Stimulated activated naive CD8-positive, alpha-beta T cell treated with anti-CD3 and anti-CD28 coated beads, Interleukin-15, amount 100 ng/mL, for 72 hours (primary cell): ENCODE results near the gene CFAP161.

Source experiments
- ATAC-seq: fragments of 150-1000 bp; cut with Tn5 transposase; 2 replicates; pipeline ENCODE4 v1.10.0; 2021; ENCODE audit warnings: mild to moderate bottlenecking, moderate library complexity
- DNase-seq, 2 donors: peaks; one replicate each; pipeline ENCODE4 v3.0.0; 2021 to 2022
- H3K27ac Mint-ChIP-seq, 2 donors: one replicate each; pipeline ENCODE4 v1.8.0; 2022; ENCODE audit warnings: mild to moderate bottlenecking in 2 of 2, mixed read lengths in 2 of 2, moderate library complexity in 2 of 2
- H3K27me3 Mint-ChIP-seq: one replicate; pipeline ENCODE4 v1.8.0; 2022; ENCODE audit warnings: mixed read lengths
- H3K4me1 Mint-ChIP-seq: one replicate; pipeline ENCODE4 v1.8.0; 2022; ENCODE audit warnings: mild to moderate bottlenecking, mixed read lengths
- H3K4me3 Mint-ChIP-seq, 2 donors: one replicate each; pipeline ENCODE4 v1.8.0; 2022; ENCODE audit warnings: mild to moderate bottlenecking in 2 of 2, mixed read lengths in 2 of 2, moderate library complexity in 1 of 2
- H3K9me3 Mint-ChIP-seq, 2 donors: one replicate each; pipeline ENCODE4 v1.8.0; 2022; ENCODE audit warnings: mixed read lengths in 2 of 2

The CFAP161 gene

DNA sequence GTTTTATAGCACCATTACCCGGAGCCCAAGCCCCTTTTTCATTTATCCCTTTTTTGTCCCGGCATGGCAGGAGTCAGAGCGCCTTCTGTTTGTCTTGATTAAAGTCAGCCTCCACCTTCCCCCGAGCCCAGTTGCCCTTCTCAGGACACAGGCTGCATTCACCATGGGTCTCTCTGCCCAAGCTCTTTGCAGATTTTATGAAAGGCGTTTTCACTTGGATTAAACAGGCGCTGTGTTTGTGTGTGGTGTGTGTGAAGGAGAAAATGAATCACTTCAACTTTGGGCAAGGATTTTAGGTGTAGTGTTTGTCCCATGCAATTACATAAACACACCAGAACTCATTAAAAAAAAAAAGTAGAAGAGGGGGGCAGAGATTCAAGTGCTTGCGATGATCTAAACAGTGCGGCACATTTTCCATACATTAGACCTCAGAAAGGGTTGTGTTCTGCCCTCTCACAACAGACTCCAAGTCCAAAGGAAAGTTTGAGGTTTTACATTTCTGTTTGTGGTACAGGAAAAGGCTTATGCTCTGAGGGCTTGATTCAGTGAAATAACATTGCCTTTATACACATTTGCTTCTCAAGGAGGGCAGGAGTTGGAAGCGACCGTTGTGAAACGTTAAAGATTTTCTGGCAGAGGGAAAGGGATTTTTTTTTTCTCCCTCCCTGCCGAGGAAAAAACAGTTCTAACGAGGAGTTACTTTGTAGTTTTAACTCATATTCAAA lies 48.1 kb downstream of the CFAP161 start:
- H3K4me3 Mint-ChIP-seq, result no peak overlapping the region
- ATAC-seq (no peak), DNase-seq (no peak)
- H3K4me1 Mint-ChIP-seq, result peaks cover 18% of the 10 kb centered on the region
- H3K27me3 Mint-ChIP-seq, result peaks cover 44% of the 10 kb centered on the region
- H3K27ac Mint-ChIP-seq, result no peak overlapping the region
- H3K9me3 Mint-ChIP-seq, result no peaks in the 10 kb centered on the region

DNA sequence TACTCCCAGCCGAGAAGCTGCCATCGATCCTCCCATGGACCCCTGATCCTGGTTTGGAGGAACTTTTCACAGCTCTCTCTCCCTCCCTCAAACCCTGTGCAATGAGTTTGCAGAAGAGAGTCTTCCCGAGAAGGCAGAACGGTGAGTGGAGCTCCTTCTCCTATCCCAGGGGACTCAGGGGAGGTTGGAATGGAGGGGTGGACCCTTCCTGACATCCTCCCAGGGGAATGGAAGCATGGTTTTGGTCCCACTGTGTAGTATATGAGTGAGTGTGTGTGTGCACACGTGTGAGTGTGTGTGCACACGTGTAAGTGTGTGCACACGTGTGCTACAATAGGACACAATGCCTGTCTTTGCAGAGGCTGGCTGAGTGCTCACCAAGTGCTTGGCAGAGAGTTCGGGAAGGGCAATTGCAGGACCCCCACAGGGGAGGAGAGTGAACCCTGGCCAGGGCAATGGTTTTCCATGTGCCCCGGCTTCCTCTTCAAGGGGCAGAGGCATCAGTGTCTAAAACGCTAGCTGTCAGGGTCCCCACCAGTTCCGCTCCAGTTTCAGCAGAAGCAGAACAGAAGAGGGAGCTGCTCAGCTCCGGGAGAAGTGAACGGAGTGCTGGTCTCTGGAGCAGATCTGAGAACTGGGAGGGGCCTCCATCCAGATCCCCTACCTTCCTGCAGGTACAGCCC lies 48.8 kb downstream of the CFAP161 start:
- no peak for DNase-seq
- ATAC-seq, result no peak
- H3K4me3 Mint-ChIP-seq, result no peak overlapping the region
- H3K27me3 Mint-ChIP-seq, result peaks cover 50% of the 10 kb centered on the region
- no peak overlapping the region for H3K27ac Mint-ChIP-seq
- no peaks in the 10 kb centered on the region for H3K9me3 Mint-ChIP-seq
- peaks cover 18% of the 10 kb centered on the region for H3K4me1 Mint-ChIP-seq

DNA sequence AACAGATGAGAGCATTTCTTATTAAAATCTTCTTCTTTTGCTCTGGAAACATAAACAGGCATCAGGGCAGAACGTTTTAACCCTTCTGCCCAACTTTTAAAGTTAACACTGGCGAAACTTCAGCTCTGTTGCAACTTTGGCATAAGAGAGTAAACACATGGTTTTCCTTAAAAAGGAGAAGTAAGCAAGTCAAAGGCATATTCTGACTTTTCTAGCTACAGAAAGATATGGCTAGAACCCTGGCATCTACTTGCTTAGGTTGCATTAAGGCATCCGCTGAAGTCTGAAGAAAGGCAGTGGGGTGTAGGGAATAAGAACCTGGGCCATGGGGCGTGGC lies 49.3 kb downstream of the CFAP161 start:
- Mint-ChIP-seq H3K4me1 (peaks cover 18% of the 10 kb centered on the region), H3K9me3 (no peaks in the 10 kb centered on the region), H3K27me3 (peaks cover 55% of the 10 kb centered on the region), H3K4me3 (no peak overlapping the region), H3K27ac (no peak overlapping the region)
- DNase-seq (no peak), ATAC-seq (no peak)

DNA sequence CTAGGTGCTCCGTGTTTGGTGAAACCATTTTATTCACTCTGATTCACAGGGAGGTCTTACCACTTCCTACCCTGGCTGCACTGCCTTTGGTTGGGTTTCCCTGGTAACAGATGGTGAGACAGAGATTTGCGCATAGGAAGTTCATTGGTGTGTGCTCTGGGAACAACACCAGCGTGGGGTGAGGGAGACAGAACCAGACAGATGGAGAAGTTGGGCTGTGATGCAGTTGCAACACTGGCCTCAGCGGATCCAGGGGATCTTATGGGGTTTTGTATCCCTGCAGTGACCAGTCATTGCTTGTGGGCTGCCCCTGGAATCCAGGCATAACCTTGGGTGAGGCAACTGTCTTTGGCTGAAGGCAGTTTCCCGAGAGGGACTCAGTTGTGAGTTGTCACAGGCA lies 50.1 kb downstream of the CFAP161 start:
- Mint-ChIP-seq H3K4me3 (no peak overlapping the region), H3K27ac (no peak overlapping the region), H3K9me3 (no peaks in the 10 kb centered on the region), H3K4me1 (peaks cover 18% of the 10 kb centered on the region), H3K27me3 (peaks cover 60% of the 10 kb centered on the region)
- DNase-seq, result no peak
- ATAC-seq, result peak; percentile 43

DNA sequence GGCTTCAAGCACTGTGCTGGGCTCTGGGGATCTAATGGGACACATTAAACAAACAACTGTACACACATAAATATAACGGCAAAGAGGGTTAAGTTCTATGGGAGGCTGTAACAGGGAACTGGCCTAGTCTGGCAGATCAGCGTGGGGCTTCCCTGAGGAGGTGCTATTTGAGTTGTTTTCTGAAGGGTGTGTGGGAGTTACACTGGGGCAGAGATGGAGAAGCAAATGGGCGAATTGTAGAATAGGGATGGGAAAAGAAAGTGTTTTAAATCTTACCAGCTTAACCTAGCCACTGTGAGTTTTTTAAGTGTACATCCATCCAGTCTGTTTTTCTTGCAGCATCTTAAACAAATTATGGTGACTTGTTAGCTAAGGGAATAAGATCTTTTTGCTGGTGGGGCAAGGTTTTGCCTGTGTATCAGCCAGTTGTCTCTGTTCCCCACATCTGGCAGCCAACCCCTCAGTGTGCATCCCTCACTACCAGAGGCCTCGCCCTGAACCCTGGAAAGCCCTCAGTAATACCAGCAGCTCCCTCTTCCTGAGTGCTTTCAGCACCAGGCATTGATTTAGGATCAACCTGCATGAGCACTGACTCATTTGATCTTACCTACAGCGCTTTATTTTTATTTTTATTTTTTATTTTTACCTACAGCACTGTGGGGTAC lies 51.7 kb downstream of the CFAP161 start:
- DNase-seq, result no peak
- no peak overlapping the region for H3K27ac Mint-ChIP-seq
- H3K4me1 Mint-ChIP-seq, result peaks cover 18% of the 10 kb centered on the region
- peaks cover 60% of the 10 kb centered on the region for H3K27me3 Mint-ChIP-seq
- no peak for ATAC-seq
- no peaks in the 10 kb centered on the region for H3K9me3 Mint-ChIP-seq
- H3K4me3 Mint-ChIP-seq, result no peak overlapping the region

DNA sequence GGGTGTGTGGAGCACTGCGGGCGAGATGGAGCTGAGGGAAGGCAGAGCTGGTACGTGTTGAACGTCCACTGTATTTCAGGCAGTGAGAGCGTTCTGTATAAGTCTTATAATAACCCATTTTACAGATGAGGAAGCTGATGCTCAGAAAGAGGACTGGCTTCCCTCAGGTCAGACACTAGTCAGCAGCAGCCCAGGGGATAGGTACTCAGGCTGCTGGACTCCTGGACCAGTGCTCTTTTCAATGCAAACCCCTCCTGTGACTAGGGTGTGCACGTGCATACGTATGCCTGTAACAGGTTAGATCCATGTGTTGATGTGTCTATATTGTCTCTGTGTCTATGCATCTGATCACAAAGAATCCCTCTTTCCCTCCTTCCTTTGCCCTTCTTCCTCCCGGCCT lies 54.3 kb downstream of the CFAP161 start:
- Mint-ChIP-seq H3K9me3 (no peaks in the 10 kb centered on the region), H3K27ac (no peak overlapping the region), H3K4me1 (peaks cover 7% of the 10 kb centered on the region), H3K4me3 (no peak overlapping the region), H3K27me3 (peaks cover 35% of the 10 kb centered on the region)
- ATAC-seq (no peak), DNase-seq (no peak)

DNA sequence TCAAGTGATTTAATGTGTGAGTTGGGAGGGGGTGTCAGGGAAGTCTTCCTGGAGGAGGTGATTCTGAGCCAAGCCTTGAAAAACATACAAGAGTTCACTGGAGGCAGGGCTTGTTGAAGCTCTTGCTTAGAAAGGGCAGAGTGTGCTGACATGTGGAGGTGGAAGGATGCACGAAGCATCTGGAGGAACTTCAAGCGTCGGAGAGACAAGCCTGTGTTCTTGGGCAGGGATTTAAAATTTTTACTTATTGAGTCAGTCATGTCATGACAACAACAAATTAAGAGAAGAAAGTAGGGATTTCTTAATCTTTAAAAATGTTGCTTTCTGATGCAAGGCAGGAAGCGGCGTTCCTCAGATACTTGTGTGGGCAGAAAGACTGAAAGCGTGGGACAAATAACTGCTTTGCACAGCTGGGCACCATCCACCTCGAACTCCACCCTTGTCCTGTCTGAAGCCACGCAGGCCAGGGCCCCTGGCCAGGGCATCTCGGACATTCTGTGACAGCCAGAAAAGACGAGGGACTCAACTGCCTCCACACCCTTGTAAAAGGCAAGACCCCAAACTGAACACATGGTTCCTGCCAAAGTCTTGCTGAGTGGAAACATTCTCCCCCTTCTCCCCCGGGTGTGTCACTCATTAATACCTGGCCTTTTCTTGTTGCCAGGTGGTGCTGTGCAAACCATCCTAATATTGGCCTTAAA lies 55.7 kb downstream of the CFAP161 start:
- ATAC-seq, result no peak
- DNase-seq, result no peak
- H3K4me3 Mint-ChIP-seq, result no peak overlapping the region

DNA sequence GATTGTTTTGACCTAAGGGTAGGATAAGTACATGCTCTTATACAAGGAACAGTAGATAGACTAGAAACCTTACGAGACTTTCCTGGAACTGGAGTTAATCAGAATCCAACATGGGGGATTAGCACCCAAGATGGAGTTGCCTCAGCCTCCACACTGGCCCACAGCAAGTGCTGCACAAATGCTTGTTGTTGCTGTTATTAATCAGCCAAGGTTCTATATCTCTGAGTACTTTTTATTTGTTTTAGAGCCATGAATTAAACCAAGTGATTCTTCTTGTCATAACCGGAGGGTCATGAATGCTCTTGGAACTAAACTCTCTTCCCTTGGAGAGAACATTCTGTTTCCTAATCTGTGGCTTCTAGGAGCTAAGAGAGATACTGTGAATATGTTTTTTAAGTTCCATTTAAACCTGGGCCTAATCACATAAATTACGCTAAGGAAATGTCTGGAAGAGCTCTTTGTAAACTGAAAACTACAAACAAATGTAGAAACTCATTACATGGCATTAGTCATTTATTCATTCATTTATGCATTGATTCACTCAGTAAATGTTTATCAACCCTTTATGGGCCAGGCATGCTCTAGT lies 56.9 kb downstream of the CFAP161 start:
- no peaks in the 10 kb centered on the region for H3K4me1 Mint-ChIP-seq
- ATAC-seq, result no peak
- H3K27ac Mint-ChIP-seq, result no peak overlapping the region
- DNase-seq, result no peak
- H3K27me3 Mint-ChIP-seq, result peaks cover 16% of the 10 kb centered on the region
- H3K9me3 Mint-ChIP-seq, result no peaks in the 10 kb centered on the region
- H3K4me3 Mint-ChIP-seq, result no peak overlapping the region

More for the DNA sequence above, 55.7 kb downstream of the CFAP161 start:
- H3K27me3 Mint-ChIP-seq, result peaks cover 24% of the 10 kb centered on the region
- H3K4me1 Mint-ChIP-seq, result no peaks in the 10 kb centered on the region
- peak overlapping the region in 1 of 2 donors; percentile 91 for H3K27ac Mint-ChIP-seq
- no peaks in the 10 kb centered on the region for H3K9me3 Mint-ChIP-seq

DNA sequence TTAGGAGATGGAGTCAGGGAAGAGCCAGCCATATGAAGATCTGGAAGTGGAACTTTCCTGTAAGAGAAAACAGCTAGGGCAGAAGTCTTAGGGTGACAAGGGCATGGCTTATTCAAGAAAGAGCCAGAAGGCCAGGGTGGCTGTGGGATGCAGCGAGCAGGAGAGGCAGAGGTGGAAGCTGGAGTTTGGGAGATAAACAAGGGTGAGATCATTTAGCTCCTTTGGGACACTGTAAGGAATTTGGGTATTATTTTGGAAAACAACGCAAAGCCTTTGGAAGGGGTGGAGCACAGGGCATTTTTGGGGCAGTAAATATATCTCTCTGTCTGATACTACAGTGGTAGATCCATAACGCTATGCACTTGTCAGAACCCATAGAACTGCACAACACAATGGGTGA lies 57.6 kb downstream of the CFAP161 start:
- no peaks in the 10 kb centered on the region for H3K4me1 Mint-ChIP-seq
- ATAC-seq (no peak), DNase-seq (no peak)
- no peaks in the 10 kb centered on the region for H3K9me3 Mint-ChIP-seq
- peaks cover 19% of the 10 kb centered on the region for H3K27me3 Mint-ChIP-seq
- no peak overlapping the region for H3K27ac Mint-ChIP-seq
- no peak overlapping the region for H3K4me3 Mint-ChIP-seq

DNA sequence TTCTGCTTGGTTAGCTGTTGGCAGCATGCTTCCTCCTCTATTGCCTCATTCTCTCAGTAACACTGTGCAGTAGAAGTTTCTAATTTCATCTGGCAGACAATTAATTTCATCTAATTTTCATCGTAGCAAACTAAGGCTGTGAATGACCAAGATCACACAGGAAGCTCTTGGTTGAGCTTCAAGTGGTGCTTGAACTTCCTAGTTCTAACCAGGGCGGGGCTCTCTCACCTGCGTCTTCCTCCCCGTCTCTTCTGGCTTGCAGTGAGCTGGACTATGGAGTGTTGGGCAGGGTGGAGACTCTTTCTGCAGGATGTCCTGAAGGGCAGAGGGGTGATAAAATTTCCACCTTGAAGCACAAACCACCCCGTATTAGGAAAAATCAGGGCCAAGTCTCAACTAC lies 60.7 kb downstream of the CFAP161 start:
- DNase-seq (no peak), ATAC-seq (no peak)
- Mint-ChIP-seq H3K4me3 (no peak overlapping the region), H3K9me3 (no peaks in the 10 kb centered on the region), H3K27me3 (peaks cover 9% of the 10 kb centered on the region), H3K4me1 (no peaks in the 10 kb centered on the region), H3K27ac (no peak overlapping the region)

DNA sequence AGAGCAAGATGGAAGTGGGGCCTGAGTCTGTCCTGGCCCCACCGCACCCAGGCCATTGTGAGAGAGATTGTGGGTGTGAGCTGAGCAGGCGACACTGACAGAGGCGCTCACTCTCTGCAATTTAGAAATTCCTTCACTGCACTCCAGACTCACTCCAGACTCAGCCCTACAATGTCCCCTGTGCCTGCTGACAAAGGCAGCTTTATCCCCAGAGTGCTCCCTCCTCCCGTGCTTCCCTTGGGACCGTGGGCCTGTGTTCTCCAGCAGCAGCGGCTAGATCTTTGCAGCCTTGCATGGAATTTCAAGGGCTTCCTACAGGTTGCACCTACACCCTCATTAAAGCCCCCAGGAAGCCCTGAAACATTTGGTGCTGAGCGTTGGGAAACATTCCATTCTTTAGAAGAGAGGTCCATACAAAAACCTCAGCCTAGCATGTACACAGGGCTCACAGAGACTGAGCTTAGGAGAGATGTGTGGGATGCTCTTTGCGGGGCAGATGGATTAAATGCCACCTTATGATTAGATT lies 61.3 kb downstream of the CFAP161 start:
- Mint-ChIP-seq H3K9me3 (no peaks in the 10 kb centered on the region), H3K27ac (no peak overlapping the region), H3K4me1 (no peaks in the 10 kb centered on the region), H3K27me3 (peaks cover 9% of the 10 kb centered on the region), H3K4me3 (no peak overlapping the region)
- no peak for ATAC-seq
- no peak for DNase-seq

DNA sequence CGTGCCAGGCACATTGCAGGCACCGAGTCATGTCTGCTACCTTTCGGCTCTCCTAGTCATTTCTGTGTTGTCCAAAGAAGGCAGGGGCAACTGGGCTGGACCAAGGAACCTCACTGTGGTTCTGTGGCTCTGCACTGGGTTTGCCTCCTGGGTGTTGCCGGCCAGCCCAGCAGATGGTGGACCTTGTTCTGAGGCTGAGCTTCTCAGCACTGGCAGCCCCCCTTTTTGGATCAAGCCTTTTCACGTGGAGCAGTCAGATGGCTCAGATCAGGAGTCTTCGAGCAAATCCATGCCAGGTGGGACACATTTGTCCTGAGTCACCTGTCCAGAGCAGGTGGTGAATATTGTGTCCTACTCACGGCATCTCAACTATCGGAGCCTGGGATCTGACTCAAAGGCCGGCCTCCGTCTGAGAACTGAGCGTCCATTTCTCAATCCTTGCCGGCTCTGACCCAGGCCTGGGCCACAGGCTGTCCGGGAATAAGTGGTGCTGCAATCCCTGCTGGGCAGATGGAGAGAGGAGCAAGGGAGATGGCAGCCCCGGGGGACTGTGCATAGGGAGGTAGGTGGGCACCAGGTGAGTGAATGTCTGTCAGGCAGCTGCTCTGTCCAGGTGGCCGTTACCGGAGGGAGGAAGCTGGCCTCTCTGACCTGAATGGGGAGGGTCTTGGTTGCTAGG lies 62.6 kb downstream of the CFAP161 start, which contains the start of gene IL16:
Gene IL16, plus strand, starts transcription at position 304 of the 679 bp plus-strand sequence. CDS start 28,521 bp downstream, outside the sequence.
- ATAC-seq (no peak), DNase-seq (no peak)
- no peaks in the 10 kb centered on the region for H3K4me1 Mint-ChIP-seq
- H3K27me3 Mint-ChIP-seq, result peaks cover 9% of the 10 kb centered on the region
- H3K4me3 Mint-ChIP-seq, result no peak within 1 kb of the TSS
- peak within 1 kb of the TSS in 1 of 2 donors; percentile 14 for H3K27ac Mint-ChIP-seq
- no peaks in the 10 kb centered on the region for H3K9me3 Mint-ChIP-seq

DNA sequence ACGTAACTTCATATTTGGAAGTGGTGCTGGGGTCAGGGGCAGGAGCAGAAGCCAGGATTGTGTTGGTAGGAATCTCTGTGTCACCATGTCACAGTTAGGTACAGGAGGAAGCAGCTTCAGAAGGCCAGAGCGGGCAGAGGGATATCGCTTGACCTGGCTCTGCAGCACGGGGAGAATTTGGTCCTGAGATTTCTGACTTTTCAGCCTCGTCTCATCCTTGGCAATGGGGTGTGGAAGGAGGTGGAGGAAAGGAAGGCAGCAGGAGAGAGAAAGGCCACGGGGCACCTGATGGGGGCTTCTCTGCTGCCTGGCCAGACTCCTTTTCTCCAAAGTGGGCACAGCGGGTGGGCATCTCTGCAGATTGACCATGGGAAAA lies 63.2 kb downstream of the CFAP161 start:
- Mint-ChIP-seq H3K27me3 (peaks cover 9% of the 10 kb centered on the region), H3K4me3 (no peak overlapping the region), H3K27ac (no peak overlapping the region), H3K4me1 (no peaks in the 10 kb centered on the region), H3K9me3 (no peaks in the 10 kb centered on the region)
- DNase-seq (no peak), ATAC-seq (no peak)

DNA sequence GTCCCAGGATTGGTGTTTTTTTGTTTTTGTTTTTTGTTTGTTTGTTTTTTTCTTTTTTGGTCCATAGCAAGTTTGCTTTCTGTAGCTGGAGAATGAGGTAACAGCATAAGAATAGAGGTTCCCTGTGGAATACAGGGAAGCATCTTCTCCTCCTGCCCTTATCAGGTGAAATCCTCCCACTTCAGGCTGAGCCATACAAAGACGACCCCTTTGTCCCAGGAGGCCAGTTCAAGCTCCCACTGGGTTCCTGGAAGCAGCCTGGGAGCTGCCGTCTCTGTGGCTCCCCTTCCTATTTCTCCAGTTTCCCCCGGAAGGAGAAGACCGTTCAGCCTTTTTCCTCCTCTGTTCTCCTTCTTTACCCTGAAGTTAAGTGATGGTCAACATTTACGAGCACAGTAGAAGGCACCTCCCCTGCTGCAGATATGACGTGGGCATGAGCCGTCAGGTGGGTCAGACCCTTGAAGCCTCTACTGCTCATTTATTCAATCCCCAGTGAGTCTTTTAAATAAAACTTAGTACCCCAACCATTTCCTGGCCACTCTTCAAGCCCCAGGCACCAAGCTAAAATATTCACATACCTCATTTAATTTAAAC lies 63.7 kb downstream of the CFAP161 start:
- Mint-ChIP-seq H3K4me3 (no peak overlapping the region), H3K4me1 (no peaks in the 10 kb centered on the region), H3K9me3 (no peaks in the 10 kb centered on the region), H3K27me3 (peaks cover 9% of the 10 kb centered on the region), H3K27ac (no peak overlapping the region)
- DNase-seq (no peak), ATAC-seq (no peak)
